Fibroblast of the aortic adventitia (primary cell): ENCODE measurements around the gene VPS54. TPM values are rescaled to one million over a fixed set of nuclear protein-coding genes. Genes with fewer than 3 reads are reported as not detected.
A peak's percentile ranks its signal among the peaks of the same experiment; 100 is the strongest.

Source experiments
- DNase-seq: peaks from one replicate; pipeline ENCODE4 v3.0.0-alpha.2; 2010; ENCODE audit warnings: low read depth
- H3K4me3 ChIP-seq: 2 replicates; pipeline ENCODE4 v1.5.1; 2011; ENCODE audit warnings: low read depth, mild to moderate bottlenecking, control low read depth, low read length, moderate library complexity
- total RNA-seq: library from RNA; depleted of rRNA; stranded (reverse); fragments of >200 nt; gene quantifications from 2 replicates; pipeline ENCODE4 v1.2.3, GENCODE V29; 2012; ENCODE audit warnings: low replicate concordance
- TF ChIP-seq, protein P1 (sequence below): IDR thresholded peaks from 2 replicates; pipeline ENCODE4 v1.5.1; 2011; ENCODE audit warnings: mild to moderate bottlenecking, low read length, control low read depth, inconsistent platforms; ENCODE audit not compliant: insufficient read depth

Gene VPS54
- total RNA-seq, 1 donor, result 18.1 TPM

DNA sequence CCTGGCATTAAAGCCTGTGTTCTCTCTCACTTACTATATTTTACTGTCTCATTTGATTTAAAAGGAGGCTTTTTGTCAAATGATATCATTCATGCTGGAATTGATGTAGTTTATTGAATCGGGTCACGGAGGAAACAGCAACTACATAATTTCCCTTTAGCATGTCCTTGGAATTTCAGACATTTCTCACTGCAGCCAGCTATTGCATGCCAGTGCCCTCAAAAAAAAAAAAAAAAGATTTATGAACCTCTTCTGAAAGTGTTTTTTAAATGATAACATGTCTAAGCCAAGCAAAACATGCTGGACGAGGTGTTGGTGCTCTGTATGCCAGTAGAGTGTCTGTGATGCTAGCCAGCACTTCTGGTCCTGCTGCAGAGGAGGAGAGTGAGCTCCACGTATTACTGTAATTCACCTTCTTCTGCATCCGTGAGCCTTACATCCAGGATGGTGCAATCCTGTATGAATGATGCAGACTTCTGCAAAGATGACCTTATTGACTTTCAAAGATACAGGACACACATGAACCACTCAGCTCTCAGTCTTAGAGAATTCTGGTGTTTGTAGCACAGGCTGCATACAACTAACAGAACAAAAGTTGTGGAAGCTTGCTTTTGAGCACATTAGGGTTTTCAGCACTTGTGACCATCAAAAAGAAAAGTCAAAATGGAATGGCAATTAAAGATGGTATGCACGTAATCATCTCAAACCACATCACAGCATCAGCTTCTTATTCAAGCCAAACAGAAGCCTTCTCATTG is 146.5 kb downstream of the VPS54 start:
- H3K4me3 ChIP-seq, result no peak overlapping the region
- peak; percentile 58 for DNase-seq
- TF ChIP-seq, protein P1, sequence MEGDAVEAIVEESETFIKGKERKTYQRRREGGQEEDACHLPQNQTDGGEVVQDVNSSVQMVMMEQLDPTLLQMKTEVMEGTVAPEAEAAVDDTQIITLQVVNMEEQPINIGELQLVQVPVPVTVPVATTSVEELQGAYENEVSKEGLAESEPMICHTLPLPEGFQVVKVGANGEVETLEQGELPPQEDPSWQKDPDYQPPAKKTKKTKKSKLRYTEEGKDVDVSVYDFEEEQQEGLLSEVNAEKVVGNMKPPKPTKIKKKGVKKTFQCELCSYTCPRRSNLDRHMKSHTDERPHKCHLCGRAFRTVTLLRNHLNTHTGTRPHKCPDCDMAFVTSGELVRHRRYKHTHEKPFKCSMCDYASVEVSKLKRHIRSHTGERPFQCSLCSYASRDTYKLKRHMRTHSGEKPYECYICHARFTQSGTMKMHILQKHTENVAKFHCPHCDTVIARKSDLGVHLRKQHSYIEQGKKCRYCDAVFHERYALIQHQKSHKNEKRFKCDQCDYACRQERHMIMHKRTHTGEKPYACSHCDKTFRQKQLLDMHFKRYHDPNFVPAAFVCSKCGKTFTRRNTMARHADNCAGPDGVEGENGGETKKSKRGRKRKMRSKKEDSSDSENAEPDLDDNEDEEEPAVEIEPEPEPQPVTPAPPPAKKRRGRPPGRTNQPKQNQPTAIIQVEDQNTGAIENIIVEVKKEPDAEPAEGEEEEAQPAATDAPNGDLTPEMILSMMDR, result no peak

DNA sequence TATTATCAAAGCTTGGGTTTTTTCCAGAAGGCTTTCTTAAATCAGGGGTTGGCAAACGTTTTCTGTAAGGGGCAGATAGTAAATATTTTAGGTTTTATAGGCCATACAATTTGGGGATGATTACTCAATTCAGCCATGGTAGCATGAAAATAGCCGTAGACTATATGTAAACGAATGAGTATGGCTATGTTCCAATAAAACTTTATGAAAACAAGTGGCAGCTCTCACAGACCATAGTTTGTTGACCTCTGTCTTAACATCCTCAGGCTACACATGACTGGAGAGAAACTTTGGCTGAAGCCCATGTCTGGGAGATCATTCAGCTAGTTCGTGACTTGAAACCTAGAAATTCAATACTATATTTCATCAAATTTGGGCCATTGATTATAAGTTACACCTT is 147.4 kb downstream of the VPS54 start:
- H3K4me3 ChIP-seq, result no peak overlapping the region
- no peak for DNase-seq
- TF ChIP-seq, protein P1, result no peak

DNA sequence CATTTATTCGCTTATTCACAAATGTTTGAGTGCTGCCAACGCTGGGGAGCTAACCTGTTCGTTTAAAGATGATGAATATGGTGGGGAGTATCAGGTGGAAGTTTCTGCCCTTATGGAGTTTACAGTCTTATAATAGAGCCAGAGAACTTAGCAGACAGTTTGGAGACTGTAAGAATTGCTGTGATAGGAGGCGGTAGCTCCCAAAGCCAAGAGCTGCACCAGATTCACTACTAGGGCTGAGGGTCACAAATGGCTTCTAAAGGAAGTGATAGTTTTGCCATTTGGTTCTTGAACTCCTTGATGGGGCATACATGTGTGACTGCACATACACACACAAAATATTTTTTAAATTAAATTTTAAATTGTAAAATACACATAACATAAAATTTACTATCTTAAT is 148.5 kb downstream of the VPS54 start:
- TF ChIP-seq, protein P1, result no peak
- no peak overlapping the region for H3K4me3 ChIP-seq
- DNase-seq, result no peak

DNA sequence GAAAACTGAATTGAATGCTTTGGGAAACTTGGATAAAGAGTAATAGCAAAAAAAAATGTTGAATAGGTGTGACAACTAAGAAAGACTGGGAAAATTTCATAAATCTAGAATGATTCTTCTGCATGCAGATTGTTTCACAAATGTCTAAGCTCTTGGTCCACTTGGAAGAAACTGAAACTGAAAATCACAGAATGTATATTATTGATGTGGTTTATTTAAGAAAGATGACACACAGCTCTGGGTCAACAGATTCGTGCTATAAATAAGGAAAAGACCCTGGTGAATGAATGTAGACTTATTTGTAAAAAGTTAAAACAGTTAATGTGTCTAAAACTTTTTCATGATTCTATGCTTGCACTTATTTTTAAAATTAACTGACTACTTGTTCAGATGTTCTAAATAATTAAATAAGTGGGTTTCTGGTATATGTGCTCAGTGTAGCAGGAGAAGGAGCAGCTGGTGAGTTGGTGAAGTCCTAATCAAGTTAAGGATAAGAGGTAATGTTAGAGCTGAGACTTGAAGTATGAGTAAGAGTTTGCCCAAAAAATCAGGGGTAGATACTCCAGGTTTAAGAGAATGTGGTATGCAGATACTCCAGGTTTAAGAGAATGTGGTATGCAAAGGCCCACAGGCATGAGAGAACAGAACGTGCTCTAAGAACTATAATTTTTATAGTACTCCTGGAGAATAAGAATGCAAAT is 153.1 kb downstream of the VPS54 start:
- no peak for DNase-seq
- H3K4me3 ChIP-seq, result no peak overlapping the region
- TF ChIP-seq, protein P1, result no peak

DNA sequence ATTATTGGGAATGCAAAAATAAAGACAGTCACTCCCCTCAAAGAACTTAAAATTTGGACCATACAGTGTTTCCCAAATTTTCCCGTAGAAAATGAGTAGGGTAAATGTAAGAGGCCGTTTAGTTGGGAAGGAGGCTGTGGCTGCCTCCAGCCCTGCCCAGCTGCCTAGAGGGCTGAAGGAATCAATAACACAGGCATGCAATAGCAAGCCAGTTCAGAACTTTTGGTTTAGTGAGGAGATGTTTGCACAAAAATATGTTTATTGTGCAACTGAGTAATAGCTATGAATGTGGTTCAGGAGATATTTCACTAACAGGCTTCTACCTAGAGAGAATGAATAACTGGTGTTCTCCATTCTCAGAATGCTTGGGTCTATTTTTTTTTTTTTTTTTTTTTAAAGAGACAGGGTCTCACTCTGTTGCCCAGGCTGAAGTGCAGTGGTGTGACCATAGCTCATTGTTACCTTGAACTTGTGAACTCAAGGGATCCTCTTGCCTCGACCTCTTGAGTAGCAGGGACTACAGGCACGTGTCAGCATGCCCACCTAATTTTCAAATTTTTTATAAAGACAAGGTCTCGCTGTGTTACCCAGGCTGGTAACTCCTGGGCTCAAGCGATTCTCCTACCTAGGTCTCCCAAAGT is 153.9 kb downstream of the VPS54 start:
- TF ChIP-seq, protein P1, result no peak
- no peak for DNase-seq
- H3K4me3 ChIP-seq, result no peak overlapping the region

DNA sequence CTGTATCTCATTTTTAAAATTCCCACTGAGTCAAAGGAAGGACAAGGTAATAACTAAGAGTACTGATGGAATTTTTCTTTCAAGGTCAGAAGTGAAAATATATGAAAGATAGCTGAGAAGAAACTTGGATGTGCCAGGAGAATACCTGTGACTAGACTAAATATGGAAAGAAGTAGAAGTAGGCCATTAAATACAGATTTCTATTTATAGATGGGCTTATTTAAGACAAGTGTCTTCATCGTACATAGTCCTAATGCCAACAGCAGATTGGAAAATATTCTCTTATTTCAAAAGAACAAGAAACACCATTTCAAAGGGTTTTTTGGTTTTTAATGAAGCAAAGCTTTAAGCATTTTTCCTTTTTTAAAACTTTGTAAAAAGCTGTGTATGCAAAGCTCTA is 155.5 kb downstream of the VPS54 start:
- H3K4me3 ChIP-seq, result no peak overlapping the region
- DNase-seq, result no peak
- TF ChIP-seq, protein P1, result no peak
